ENCODE results near the gene ZNF232.
A peak's percentile ranks its signal among the peaks of the same experiment; 100 is the strongest.
"Not testable (repeated sequence)": the region's sequence is repeated elsewhere in the genome, so short reads cannot be mapped to it uniquely, and the experiment has no call there.

Gene ZNF232

DNA sequence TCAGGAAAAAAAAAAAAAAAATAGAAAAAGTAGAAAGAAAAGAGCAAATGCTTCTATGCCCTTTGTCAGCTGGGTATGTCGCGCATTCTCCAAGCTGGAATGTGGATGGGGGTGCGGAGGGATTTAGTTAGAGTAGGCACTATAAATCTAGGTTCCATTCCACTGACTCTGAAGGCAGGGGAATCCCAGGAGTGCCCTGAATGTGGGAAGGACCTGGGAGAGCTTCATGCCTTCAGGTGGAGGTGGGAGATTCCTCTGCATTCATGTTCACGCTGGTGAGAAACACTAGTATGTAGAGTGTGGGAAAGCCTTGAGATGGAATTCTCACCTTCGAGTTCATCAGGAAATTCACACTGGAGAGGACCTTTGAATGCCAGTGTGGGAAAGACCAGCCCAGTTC, 12.4 kb downstream of the ZNF232 start:
- DNase-seq (ENCODE audit: extremely low read depth in 1 of 2, low read depth in 1 of 2): no peak

DNA sequence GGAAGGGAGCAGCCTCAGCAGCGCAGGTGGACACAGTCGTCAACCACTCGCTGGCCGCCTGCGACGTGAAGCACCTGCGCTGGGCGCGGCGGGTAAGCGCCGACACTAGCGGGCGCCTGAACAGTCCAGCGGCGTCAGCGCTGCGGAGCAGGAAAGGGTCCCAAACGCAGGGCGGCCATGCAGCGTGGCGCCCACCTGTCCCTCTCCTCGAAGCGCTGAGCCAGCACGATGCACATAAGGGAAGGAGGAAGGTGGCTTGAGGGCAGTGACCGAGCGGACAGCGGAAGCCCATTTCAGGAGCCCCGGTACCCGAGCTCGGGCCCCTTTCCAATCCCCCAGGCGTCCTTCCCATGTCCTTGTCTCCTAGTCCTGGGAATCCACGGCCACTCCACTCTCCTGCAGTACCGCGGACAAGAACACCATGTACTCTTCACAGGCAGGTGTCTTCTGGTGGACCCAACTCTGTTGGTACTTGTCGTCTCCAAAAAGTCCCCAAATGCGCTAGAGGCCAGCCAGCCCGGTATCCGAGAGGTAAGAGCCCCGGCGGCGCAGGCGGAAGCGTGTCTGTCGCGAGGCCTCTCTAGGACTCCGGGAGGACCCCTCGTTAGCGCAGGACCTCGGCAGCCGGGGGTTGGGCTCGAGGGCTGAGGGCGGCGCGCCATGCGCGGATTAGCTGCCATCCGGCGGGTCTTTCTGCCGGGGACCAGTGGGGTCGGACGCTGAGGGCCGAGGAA, 14.4 kb downstream of the ZNF232 start:
- peak in 1 of 2 donors; percentile 9 for DNase-seq (ENCODE audit: extremely low read depth in 1 of 2, low read depth in 1 of 2)

DNA sequence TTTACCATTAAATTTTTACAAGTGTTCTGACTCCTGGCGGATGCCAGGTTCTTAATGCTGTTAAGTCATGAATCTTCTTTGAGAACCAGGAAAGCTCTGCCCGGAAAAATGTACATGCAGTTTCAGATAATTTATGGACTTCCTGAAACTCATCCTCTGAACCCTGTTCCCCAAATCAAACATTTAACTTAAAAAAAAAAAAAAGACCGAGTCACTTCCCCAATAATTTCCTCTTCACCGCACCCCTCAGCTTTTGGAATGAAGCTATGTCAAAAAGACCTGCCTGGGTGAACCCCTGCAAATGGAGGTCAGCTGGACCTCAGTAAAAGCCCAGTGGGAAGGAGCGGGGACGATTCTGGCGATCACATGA, 15.0 kb downstream of the ZNF232 start:
- no peak for DNase-seq (ENCODE audit: extremely low read depth in 1 of 2, low read depth in 1 of 2)

DNA sequence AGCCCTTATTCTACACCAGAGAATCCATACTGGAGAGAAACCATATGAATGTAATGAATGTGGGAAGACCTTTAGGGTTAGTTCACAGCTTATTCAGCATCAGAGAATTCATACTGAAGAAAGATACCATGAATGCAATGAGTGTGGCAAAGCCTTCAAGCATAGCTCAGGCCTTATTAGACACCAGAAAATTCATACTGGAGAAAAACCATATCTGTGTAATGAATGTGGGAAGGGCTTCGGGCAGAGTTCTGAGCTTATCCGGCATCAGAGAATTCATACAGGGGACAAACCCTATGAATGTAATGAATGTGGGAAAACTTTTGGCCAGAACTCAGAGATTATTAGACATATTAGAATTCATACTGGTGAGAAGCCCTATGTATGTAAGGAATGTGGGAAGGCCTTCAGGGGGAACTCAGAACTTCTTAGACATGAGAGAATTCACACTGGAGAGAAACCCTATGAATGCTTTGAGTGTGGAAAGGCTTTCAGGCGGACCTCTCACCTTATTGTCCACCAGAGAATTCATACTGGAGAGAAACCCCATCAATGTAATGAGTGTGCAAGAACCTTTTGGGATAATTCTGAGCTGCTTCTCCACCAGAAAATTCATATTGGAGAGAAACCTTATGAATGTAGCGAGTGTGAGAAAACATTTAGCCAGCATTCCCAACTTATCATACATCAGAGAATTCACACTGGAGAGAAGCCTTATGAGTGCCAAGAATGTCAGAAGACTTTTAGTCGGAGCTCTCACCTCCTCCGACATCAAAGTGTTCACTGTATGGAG, 19.3 kb downstream of the ZNF232 start:
- DNase-seq (ENCODE audit: extremely low read depth in 1 of 2, low read depth in 1 of 2): no peak

DNA sequence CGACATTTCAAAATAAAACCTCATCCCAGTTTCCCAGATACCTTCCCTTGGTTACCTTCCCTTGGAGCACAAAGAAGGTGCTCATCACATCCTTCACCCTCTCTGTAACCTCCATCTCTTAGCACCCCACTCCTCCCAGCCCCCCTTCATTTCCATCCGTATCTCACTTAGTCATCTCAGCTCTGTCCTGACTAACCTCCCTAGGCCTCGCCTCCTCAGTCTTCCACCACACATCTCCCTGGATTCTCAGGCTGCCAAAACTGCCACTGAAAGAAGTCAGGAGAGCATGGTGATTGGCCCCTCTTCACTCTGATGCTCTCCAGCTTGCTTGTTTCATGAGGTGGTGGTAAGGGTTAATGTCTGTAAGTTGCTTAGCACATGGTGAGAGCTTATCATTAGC, 31.1 kb downstream of the ZNF232 start:
- DNase-seq (ENCODE audit: extremely low read depth in 1 of 2, low read depth in 1 of 2): no peak

DNA sequence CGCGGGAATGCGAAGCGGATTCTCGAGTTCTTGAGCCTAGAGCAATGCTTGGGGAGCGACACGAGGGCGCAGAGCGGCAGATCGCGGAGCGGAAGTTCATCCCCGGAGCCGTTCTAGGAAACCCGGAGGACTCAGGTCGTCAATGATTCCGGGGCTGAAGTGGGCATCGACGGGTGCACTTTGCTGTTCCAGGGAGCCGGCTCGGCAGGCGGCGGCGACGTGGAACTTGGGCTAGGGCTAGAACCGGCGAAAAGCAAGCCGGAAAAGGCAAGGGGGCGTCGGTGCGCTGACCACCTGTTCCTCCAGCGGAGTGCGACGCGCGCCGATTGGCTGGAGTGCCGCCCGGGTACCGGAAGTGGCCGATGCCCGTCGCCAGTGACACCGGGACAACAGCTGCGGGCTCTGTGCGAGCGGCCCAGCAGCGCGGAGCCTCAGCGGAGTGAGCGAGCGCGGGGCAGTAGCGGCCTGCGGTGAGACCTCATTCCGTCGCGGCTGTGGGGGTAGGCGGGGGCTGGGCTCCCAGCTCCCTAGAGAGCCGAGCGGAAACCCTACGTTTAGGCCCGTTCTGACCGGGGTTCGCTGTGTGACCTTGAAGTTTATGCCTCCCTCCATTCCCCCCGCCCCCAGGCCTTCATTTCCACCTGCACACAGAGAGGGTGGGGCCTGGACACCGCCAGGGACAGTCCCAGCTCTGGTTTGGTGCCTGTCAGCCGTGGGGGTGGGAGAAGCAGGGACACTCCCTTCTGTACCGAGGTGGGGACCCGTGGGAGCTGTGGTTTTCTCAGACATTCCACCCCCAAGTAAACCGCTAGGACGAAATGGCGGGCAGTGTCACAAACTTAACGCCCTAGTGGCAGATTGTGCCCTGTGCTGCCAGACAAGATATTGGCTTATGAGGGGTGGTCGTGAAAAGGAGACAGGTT, 33.3 kb downstream of the ZNF232 start, which contains the start of gene ZFP3:
Gene ZFP3 (plus strand): TSS at position 362 of the 923 bp plus-strand sequence. CDS start 13,038 bp downstream, outside the sequence.
- peak; percentile 62 to 74 for DNase-seq (ENCODE audit: extremely low read depth in 1 of 2, low read depth in 1 of 2)

DNA sequence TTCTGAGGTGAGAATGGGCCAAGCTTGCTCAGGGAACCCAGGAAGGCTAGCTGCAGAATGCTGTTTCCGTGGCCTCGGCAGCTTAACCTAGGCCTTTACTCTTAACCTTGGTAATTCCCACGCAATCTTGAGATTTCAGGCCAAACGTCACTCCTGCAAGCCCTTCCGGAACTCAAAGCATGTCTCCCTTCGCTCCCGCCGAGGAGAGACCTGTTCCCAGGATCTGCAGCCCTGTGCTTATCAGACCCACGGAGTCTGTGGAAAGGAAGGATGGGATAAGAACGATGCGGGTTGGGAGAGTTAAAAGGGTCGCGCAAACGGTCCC, 33.9 kb downstream of the ZNF232 start:
- no peak for DNase-seq (ENCODE audit: extremely low read depth in 1 of 2, low read depth in 1 of 2)

DNA sequence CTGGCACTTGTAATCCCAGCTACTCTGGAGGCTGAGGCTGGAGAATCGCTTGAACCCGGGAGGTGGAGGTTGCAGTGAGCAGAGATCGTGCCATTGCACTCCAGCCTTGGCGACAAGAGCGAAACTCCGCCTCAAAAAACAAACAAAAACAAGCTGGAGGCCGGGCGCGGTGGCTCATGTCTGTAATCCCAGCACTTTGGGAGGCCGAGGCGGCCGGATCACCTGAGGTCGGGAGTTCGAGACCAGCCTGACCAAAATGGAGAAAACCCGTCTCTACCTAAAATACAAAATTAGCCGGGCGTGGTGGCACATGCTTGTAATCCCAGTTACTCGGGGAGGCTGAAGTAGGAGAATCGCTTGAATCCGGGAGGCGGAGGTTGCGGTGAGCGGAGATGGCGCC, 34.4 kb downstream of the ZNF232 start:
- DNase-seq (ENCODE audit: extremely low read depth in 1 of 2, low read depth in 1 of 2): not testable (repeated sequence)

DNA sequence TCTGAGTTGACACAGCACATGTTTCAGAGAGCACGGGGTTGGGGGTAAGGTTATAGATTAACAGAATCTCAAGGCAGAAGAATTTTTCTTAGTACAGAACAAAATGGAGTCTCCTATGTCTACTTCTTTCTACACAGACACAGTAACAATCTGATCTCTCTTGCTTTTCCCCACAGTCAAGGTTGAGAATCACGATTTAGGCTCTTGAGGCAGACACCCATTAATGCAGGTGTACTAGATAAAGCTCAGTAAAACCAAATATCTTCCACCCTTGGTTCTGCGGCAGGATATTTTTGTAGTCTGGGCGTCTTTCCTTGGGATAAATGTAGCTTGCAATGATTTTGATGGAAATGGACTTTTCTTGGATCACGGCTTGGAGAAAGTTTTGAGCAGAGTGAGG, 36.2 kb downstream of the ZNF232 start:
- DNase-seq (ENCODE audit: extremely low read depth in 1 of 2, low read depth in 1 of 2): not testable (repeated sequence)

DNA sequence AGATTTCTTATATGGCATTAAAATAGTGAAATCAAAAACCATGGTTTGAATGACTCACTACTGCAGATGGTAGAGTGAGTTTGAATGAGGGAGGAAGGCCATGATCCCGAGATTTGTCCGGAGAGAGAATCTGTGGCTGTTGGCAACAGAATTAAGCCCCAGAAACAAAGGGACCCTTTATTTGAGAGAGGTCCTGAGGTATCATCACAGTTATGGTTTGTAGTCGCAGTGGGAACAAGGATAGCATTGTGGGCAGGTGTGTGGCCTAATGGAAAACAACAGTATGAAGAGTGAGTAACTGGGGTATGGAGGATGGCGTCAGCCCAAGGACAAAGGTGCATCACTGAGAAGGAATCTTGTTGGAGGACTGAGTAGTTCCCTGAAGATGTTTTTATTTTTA, 42.0 kb downstream of the ZNF232 start:
- DNase-seq (ENCODE audit: extremely low read depth in 1 of 2, low read depth in 1 of 2): no peak

DNA sequence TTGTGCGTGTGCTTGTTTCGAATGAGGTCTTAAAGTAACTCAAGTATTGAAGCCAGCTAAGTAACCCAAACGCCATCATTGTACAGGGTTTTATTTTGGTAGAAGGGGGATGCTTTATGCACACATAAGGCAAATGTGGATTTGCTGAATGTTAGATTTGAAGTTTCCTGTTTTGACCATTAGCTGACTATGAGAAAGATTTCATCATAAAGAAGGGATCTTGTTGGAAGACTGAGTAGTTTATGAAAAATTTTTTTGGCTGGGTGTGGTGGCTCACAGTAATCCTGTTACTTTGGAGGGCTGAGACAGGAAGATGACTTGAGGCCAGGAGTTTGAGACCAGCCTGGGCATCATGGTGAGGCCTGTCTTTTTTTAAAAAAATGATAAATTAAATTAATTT, 43.4 kb downstream of the ZNF232 start:
- DNase-seq (ENCODE audit: extremely low read depth in 1 of 2, low read depth in 1 of 2): no peak

DNA sequence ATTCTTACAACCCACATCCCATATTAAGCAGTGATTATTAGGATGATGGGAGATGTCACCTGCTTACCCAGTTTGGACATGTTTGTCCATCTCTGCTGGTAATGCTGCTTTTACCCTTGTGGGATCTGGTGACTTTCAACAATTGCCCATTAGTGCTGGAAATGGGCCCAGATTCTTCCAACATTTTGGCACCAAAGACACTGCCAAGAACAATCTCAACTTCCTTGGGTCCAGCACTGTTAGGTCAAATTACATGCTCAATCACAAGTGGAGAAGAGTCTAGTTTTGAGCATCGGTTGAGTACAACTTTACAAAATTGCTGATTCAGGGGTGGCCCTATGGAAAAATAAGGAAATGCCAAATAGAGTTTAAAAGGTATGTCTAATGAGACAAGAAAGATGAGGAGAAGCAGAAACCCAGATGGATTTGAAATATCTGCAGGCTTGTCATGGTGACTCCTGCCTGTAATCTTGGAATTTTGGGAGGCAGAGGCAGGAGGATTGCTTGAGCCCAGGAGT, 46.4 kb downstream of the ZNF232 start:
- DNase-seq (ENCODE audit: extremely low read depth in 1 of 2, low read depth in 1 of 2): no peak
